DOHH2 (cell line): Measurements from ENCODE around the gene GATC.

ENCODE experiments used
- CTCF ChIP-seq: fragments of 200-600 bp; sonication (generic); IDR thresholded peaks from one replicate; pipeline ENCODE4 v1.5.1; 2014; ENCODE audit warnings: antibody characterized with exemption, mild to moderate bottlenecking, low read depth, low read length; ENCODE audit not compliant: poor library complexity, severe bottlenecking
- EZH2phosphoT487 ChIP-seq: fragments of 200-600 bp; sonication (generic); IDR thresholded peaks from 2 replicates; pipeline ENCODE4 v1.6.1; 2017; ENCODE audit warnings: borderline replicate concordance, mild to moderate bottlenecking, antibody characterized with exemption, low read length, moderate library complexity, mixed read lengths

- TF ChIP-seq CTCF (no peak), EZH2phosphoT487 (no peak)
Measured at GRCh38 chr12:120490325-120490724, 44.1 kb downstream of the GATC start.
